Measurements from ENCODE around the gene RIC3. TPM values are rescaled to one million over a fixed set of nuclear protein-coding genes. Genes with fewer than 3 reads are reported as not detected.

Gene RIC3
- total and polyA plus RNA-seq, 12 donors: 4.7 to 17.0 (median 12.5) TPM

DNA sequence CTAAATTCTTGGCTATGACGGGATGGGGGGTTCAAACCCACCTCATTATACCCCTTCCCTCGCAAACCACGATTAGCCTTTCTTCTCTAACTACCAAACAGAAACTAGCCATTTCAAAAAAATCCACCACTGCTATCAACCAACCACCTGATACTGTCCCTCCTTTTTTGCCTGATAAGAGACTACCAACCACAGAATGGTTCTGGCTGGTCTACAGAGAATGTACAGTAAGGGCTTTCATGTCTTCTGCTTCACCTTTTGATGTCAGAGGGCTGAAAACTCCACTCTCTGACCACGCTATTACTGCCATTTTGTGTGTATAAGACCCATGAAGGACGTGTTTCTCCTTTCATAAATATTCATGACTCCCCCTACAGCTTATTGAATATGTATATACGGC lies 19.1 kb downstream of the RIC3 start:
- no peak overlapping the region for H3K4me3 ChIP-seq
- TF ChIP-seq, protein P1, sequence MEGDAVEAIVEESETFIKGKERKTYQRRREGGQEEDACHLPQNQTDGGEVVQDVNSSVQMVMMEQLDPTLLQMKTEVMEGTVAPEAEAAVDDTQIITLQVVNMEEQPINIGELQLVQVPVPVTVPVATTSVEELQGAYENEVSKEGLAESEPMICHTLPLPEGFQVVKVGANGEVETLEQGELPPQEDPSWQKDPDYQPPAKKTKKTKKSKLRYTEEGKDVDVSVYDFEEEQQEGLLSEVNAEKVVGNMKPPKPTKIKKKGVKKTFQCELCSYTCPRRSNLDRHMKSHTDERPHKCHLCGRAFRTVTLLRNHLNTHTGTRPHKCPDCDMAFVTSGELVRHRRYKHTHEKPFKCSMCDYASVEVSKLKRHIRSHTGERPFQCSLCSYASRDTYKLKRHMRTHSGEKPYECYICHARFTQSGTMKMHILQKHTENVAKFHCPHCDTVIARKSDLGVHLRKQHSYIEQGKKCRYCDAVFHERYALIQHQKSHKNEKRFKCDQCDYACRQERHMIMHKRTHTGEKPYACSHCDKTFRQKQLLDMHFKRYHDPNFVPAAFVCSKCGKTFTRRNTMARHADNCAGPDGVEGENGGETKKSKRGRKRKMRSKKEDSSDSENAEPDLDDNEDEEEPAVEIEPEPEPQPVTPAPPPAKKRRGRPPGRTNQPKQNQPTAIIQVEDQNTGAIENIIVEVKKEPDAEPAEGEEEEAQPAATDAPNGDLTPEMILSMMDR (IDR thresholded peaks at IDR 0.05): no peak
- WGBS, 2 donors: 84% methylated on average over 6 of the region's 6 CpGs
- no peak for DNase-seq
- no peak overlapping the region for H3K27ac ChIP-seq
- ATAC-seq: no peak
- intact Hi-C loops (cut with DNase I): no loop called here
- H3K4me1 ChIP-seq: peaks cover 0 to 3% (median 0%) of the 10 kb centered on the region in 9 donors
- no peaks in the 10 kb centered on the region for H3K9me3 ChIP-seq
- no peaks in the 10 kb centered on the region for H3K36me3 ChIP-seq
- peaks cover 0 to 6% (median 0%) of the 10 kb centered on the region in 7 donors for H3K27me3 ChIP-seq

DNA sequence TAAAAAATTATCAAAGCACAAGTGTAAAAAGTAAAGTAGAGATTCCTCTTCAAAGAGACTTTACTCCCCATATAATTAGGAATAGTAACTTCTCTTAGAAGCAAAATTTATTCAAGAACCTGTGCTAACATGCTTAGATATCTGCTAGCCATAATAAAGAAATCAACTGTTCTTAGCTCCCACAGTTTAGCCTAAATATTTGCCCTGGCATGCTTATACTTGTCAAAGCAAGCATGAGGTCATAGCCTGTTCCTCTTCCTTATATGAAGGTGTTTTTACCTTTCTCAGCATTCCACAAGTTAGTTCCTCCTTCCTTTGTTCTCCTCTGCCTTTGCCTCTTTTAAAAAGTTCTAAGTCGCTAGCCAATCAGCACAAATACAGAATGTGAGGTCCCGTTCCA lies 30.3 kb downstream of the RIC3 start:
- ATAC-seq: no peak
- H3K27ac ChIP-seq: no peak overlapping the region
- intact Hi-C loops (cut with DNase I): no loop called here
- no peaks in the 10 kb centered on the region for H3K4me1 ChIP-seq
- H3K27me3 ChIP-seq: no peaks in the 10 kb centered on the region
- no peaks in the 10 kb centered on the region for H3K36me3 ChIP-seq
- TF ChIP-seq, protein P1 (IDR thresholded peaks at IDR 0.05): no peak
- DNase-seq: no peak
- H3K9me3 ChIP-seq: no peaks in the 10 kb centered on the region
- H3K4me3 ChIP-seq: no peak overlapping the region
- 91% methylated on average over 2 of the region's 2 CpGs for WGBS, 2 donors

DNA sequence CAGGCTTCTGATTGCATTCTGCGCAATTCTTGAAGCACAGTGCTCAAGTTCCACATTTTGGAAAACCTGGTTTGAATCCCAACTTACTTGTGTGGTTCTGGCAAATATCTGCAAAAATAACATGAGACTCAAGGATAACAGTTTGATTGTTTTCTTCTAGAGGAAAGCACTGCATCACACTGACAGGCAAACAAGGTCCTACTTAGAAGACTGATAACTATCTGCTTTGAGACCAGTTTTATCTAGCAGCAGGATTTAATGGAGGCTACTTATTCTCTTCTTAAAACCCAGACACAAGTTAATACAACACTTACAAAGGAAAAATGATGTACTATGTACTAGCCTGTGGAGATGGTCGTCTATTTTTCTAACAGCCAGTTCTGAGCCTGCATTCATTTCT lies 41.4 kb downstream of the RIC3 start:
- 76 to 81% methylated on average over 2 of the region's 2 CpGs for WGBS, 2 donors
- intact Hi-C loops (cut with DNase I): no loop called here
- TF ChIP-seq, protein P1 (IDR thresholded peaks at IDR 0.05): no peak
- Histone ChIP-seq H3K36me3 (no peaks in the 10 kb centered on the region), H3K4me1 (no peaks in the 10 kb centered on the region), H3K9me3 (no peaks in the 10 kb centered on the region), H3K4me3 (no peak overlapping the region), H3K27me3 (no peaks in the 10 kb centered on the region), H3K27ac (no peak overlapping the region)
- DNase-seq (no peak), ATAC-seq (no peak)

DNA sequence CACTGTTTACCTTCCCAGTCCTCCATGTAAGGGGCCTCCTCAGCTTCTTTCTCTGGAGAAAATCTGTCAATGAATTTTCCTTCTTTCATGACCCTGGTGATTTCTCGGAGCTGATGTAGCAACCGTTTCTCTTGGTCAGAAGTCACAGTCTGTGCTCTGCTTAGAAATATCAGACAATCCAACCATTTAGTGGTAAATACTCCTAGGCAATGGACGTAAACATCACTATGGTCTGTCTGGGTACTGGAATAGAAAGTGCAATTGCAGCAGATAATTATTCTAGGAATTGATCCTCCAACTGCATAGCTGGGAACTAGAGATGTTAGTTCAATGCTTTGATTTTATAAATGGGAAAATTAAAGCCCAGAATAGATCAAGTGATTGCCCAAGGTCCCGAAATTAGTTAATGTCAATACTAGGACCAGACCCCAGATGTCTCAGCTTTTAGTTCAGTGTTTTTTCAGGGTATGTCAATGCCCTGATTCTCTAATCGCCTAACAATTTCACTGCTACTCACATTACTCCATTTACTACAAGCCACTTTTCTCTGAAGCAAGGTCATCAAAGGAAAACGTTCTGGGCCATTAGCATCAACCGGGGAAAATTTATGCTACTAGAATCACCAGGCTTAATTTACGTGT lies 42.1 kb downstream of the RIC3 start:
- 80 to 84% methylated on average over 8 of the region's 8 CpGs for WGBS, 2 donors

More for the DNA sequence above, 42.1 kb downstream of the RIC3 start:
- Histone ChIP-seq H3K27ac (no peak overlapping the region), H3K4me1 (no peaks in the 10 kb centered on the region), H3K4me3 (no peak overlapping the region), H3K36me3 (no peaks in the 10 kb centered on the region), H3K27me3 (no peaks in the 10 kb centered on the region), H3K9me3 (no peaks in the 10 kb centered on the region)
- DNase-seq (no peak), ATAC-seq (no peak)
- intact Hi-C loops (cut with DNase I): no loop called here
- TF ChIP-seq, protein P1 (IDR thresholded peaks at IDR 0.05): no peak
